Measurements from ENCODE around the gene IMMP2L.

- no peak for TF ChIP-seq ATF3 (CRISPR knock-in tag; conservative IDR thresholded peaks at IDR 0.05)
- no peak for TF ChIP-seq CTCF (IDR thresholded peaks at IDR 0.05)
- TF ChIP-seq PRDM15 (CRISPR knock-in tag; IDR thresholded peaks at IDR 0.05): no peak
- TF ChIP-seq JUN (CRISPR knock-in tag; IDR thresholded peaks at IDR 0.05): no peak
- TF ChIP-seq ZBTB43 (CRISPR knock-in tag; IDR thresholded peaks at IDR 0.05): no peak
- no peak for TF ChIP-seq MAX (CRISPR knock-in tag; IDR thresholded peaks at IDR 0.05)
- TF ChIP-seq ZNF281 (CRISPR knock-in tag; IDR thresholded peaks at IDR 0.05): no peak
- no peak for TF ChIP-seq AFF4 (CRISPR knock-in tag; IDR thresholded peaks at IDR 0.05; ENCODE audit: borderline replicate concordance)
- TF ChIP-seq E2F5 (CRISPR knock-in tag; IDR thresholded peaks at IDR 0.05): no peak
- TF ChIP-seq ATF1 (CRISPR knock-in tag; IDR thresholded peaks at IDR 0.05): no peak
Measured at GRCh38 chr7:110914263-110914662, 648.0 kb downstream of the IMMP2L start.

Data from WTC11 (cell line).